Astrocyte of the cerebellum (primary cell): ENCODE results near the gene APP.
A peak's percentile ranks its signal among the peaks of the same experiment; 100 is the strongest.

Experiments used
- DNase-seq: peaks from one replicate; pipeline ENCODE4 v3.0.0-alpha.2; 2011; ENCODE audit warnings: low read depth
- H3K4me3 ChIP-seq: 2 replicates; pipeline ENCODE4 v1.5.1; 2011; ENCODE audit warnings: mild to moderate bottlenecking, low read depth, low read length, moderate library complexity
- in situ Hi-C: cut with HindIII; loops from 2 replicates; pipeline ENCODE4 v1.10.0; 2017; ENCODE audit warnings: low sequenced_read_pairs
- TF ChIP-seq, protein P1 (sequence below): IDR thresholded peaks from 2 replicates; pipeline ENCODE4 v1.5.1; 2012; ENCODE audit warnings: low read length, low read depth, moderate library complexity, mild to moderate bottlenecking; ENCODE audit errors: missing control alignments

Gene APP

DNA sequence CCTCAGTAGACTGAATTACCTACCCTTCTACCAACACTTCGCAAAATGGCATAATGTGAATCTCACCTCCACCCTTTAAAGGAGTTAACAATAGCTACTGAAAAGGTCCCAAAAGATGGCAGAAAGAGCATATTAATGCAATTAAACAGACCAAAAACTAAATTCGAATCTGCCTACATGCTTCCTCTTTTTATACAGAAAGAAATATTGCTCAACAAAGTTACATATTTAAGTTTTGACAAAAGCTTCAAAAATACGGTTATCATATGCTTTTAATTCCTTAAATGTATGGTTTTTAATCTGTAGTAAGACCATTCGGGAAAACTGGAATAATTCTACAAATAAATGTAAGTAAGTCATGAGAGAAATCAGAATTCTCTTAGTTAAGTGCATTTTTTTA is 2.2 kb downstream of the APP start:
- peak overlapping the region; percentile 92 for H3K4me3 ChIP-seq
- no peak for DNase-seq
- in situ Hi-C loops, result loop anchor here (5.0 kb wide), 1 partner anchor 41 kb away; no protein-coding TSS in a partner anchor
- TF ChIP-seq, protein P1, sequence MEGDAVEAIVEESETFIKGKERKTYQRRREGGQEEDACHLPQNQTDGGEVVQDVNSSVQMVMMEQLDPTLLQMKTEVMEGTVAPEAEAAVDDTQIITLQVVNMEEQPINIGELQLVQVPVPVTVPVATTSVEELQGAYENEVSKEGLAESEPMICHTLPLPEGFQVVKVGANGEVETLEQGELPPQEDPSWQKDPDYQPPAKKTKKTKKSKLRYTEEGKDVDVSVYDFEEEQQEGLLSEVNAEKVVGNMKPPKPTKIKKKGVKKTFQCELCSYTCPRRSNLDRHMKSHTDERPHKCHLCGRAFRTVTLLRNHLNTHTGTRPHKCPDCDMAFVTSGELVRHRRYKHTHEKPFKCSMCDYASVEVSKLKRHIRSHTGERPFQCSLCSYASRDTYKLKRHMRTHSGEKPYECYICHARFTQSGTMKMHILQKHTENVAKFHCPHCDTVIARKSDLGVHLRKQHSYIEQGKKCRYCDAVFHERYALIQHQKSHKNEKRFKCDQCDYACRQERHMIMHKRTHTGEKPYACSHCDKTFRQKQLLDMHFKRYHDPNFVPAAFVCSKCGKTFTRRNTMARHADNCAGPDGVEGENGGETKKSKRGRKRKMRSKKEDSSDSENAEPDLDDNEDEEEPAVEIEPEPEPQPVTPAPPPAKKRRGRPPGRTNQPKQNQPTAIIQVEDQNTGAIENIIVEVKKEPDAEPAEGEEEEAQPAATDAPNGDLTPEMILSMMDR, result no peak

DNA sequence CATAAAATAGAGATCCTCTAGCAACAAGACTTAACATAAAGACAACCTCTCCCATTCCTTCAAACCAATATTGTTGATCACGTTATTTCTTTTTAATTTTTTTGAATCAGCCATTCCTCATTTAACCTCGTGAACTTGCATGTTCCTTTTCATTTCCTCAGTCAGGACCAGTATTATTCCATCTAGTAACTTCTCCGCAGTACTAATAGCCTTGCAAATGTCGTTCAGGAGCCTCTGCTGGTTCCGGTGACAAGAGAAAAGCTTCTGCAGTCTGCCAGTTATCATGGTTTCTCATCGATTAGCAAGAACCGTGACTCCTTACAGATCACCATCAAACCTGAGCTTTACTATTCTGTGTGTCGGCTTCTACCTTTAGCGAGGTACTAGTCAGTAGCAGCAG is 3.0 kb downstream of the APP start:
- peak overlapping the region; percentile 92 for H3K4me3 ChIP-seq
- TF ChIP-seq, protein P1, result no peak
- no peak for DNase-seq
- in situ Hi-C loops, result loop anchor here (5.0 kb wide), 1 partner anchor 40 kb away; no protein-coding TSS in a partner anchor

DNA sequence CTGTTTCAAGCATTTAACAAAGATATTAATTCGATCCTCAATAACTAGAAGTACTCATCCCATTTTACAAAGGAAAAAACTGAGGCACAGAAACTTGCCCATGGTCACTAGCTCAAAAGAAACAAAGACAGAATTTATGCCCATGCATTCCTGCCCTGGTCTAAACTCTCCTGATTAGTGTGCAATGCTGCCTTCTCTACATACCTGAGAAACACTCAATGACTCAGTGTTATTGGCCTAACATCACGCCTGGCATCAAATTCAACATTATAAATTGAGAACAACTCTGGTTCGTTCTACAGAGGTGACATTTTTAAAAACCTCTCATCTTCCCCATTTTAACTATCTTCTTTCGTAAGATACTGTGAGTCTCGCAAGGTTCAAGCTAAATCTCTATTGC is 5.2 kb downstream of the APP start:
- DNase-seq, result no peak
- no peak overlapping the region for H3K4me3 ChIP-seq
- TF ChIP-seq, protein P1, result no peak
- in situ Hi-C loops, result loop anchor here (5.0 kb wide), 1 partner anchor 38 kb away; no protein-coding TSS in a partner anchor

DNA sequence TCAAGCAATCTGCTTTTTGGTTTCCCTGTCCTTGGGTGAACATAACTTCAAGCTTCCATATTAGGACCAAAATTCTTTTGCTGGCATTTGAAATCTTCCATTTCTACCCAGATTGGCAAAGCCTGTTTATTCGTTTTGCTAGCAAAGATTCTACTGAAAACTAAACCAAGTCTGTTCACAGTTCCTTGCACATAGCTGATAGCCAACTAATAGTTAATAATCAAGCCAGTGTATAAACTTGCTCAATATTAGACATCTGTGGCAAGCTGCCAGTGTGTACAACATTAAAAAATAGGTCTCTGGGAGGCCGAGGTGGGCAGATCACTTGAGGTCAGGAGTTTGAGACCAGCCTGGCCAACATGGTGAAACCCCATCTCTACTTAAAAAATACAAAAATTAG is 6.3 kb downstream of the APP start:
- DNase-seq, result no peak
- TF ChIP-seq, protein P1, result no peak
- in situ Hi-C loops, result no loop called here
- no peak overlapping the region for H3K4me3 ChIP-seq

DNA sequence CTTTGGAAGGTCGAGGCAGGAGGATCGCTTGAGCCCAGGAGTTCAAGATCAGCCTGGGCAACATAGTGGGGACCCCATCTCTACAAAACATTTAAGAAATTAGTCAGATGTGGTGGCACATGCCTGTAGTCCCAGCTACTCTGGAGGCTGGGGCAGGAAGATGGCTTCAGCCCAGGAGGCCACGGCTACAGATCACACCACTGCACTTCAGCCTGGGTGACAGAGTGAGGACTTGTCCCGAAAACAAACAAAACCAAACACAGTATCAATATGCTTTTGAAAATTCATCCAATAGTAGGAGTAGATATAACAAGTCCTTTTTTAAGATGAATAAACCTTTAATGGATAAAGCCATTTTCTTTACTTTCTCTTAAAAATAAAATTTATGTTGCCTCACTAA is 8.5 kb downstream of the APP start:
- in situ Hi-C loops, result no loop called here
- TF ChIP-seq, protein P1, result no peak
- H3K4me3 ChIP-seq, result no peak overlapping the region
- no peak for DNase-seq

DNA sequence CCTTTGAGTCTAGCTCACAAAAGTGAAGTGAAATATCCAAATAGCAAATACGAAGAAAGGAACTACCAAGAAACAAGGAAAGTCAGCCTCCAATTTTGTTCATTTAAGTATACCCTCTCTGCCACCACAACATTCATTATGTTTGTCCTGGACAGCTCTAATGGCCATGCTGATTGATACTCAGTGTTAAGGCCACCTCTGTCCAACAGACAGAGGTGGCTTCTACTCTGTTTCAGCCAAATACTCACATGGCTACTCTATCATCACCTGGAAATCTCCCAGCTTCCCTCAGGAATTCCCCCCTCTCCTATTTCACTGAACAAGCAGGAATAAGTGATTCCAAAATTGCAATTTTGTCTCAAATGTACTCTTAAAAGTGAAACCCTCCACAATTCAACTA is 10.7 kb downstream of the APP start:
- TF ChIP-seq, protein P1, result no peak
- in situ Hi-C loops, result no loop called here
- no peak for DNase-seq
- H3K4me3 ChIP-seq, result no peak overlapping the region

DNA sequence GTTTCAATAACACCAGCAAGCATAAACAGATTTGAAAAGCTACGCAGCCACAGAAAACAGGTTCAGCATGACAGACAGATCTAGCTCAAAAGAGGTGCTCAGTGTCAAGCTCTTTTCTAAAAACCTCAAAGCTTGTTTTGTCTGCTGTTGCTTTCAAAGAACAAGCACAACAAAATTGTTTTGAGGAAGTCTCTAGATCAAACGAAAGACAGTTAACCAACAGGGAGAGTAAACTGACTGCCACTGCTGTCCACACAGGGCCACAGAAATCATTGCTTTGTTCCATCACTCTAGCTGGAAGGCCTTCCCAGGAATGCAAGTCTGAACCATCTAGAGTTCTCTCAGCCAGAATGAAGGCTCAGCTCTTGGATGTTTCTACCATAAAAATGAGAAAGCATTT is 12.8 kb downstream of the APP start:
- in situ Hi-C loops, result no loop called here
- TF ChIP-seq, protein P1, result no peak
- H3K4me3 ChIP-seq, result no peak overlapping the region
- no peak for DNase-seq
